Activated T-cell treated with anti-CD3 and anti-CD28 coated beads, Interleukin-2, amount 50 U/mL, for 24 hours (primary cell): Measurements from ENCODE around the gene GRWD1.
"Not testable (repeated sequence)": the region's sequence is repeated elsewhere in the genome, so short reads cannot be mapped to it uniquely, and the experiment has no call there.

Experiments
- DNase-seq: peaks from one replicate; pipeline ENCODE4 v3.0.0-alpha.2; 2020
- H3K27ac Mint-ChIP-seq: 2 replicates; pipeline ENCODE4 v1.8.0; 2020; ENCODE audit warnings: mild to moderate bottlenecking, mixed read lengths
- H3K27me3 Mint-ChIP-seq: 2 replicates; pipeline ENCODE4 v1.8.0; 2020; ENCODE audit warnings: mixed read lengths
- H3K36me3 Mint-ChIP-seq: 2 replicates; pipeline ENCODE4 v1.8.0; 2020; ENCODE audit warnings: low read depth, mixed read lengths
- H3K4me1 Mint-ChIP-seq: 2 replicates; pipeline ENCODE4 v1.8.0; 2020; ENCODE audit warnings: low read depth, mixed read lengths
- H3K4me3 Mint-ChIP-seq: 2 replicates; pipeline ENCODE4 v1.8.0; 2020; ENCODE audit warnings: mild to moderate bottlenecking, moderate library complexity, mixed read lengths
- H3K9me3 Mint-ChIP-seq: 2 replicates; pipeline ENCODE4 v1.8.0; 2020; ENCODE audit warnings: mixed read lengths

Gene GRWD1

DNA sequence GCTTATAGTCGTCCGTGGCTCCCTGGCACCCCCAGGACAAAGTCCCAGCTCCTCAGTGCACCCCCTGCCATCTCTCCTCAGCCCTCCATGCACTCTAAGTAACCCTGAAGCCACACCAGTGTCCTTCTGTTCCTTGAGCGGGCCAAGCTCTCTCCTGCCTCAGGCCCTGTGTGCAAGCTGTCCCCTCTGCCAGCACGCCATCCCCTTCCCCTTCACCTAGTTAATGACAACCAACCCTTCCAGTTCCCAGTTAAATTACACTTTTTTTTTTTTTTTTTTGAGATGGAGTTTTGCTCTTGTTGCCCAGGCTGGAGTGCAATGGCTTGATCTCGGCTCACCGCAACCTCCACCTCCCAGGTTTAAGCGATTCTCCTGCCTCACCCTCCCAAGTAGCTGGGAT, 42.7 kb downstream of the GRWD1 start:
- H3K27ac Mint-ChIP-seq, DNase-seq, H3K36me3 Mint-ChIP-seq, H3K4me3 Mint-ChIP-seq, H3K9me3 Mint-ChIP-seq: not testable (repeated sequence)
- peaks cover 28% of the 10 kb centered on the region for H3K27me3 Mint-ChIP-seq
- H3K4me1 Mint-ChIP-seq, result peaks cover 27% of the 10 kb centered on the region

DNA sequence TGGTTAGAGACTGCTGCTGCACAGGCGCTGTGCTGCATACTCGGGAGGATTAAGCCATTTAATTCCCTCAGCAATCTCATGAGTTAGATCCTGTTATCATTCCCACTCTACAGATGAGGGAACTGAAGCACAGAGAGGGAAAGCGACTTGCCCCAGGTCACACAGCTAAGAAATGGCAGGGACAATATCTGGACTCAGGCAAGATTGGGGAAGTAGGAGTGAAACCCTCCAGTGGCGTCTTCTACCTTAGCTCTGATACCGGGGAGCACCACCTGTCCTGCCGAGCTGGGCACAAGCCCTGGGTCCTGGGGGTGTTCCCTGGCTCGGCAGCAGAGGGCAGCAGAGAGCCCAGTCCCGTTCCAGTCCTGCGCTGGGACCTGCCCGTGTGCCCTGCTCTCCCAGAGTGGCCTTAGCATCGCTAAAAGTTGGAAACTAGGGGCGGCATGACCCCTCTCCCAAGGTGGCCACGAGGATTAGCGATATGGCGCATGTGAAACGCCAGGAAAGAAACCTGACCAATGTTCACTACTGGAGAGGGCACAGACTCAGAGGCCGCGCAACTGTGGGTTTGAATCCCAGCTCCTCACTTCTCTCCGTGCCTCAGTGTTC, 43.9 kb downstream of the GRWD1 start:
- H3K36me3 Mint-ChIP-seq, result no peaks in the 10 kb centered on the region
- H3K9me3 Mint-ChIP-seq, result no peaks in the 10 kb centered on the region
- peak; percentile 92 for DNase-seq
- H3K4me3 Mint-ChIP-seq, result no peak overlapping the region
- H3K27ac Mint-ChIP-seq, result no peak overlapping the region
- peaks cover 29% of the 10 kb centered on the region for H3K4me1 Mint-ChIP-seq
- peaks cover 35% of the 10 kb centered on the region for H3K27me3 Mint-ChIP-seq

DNA sequence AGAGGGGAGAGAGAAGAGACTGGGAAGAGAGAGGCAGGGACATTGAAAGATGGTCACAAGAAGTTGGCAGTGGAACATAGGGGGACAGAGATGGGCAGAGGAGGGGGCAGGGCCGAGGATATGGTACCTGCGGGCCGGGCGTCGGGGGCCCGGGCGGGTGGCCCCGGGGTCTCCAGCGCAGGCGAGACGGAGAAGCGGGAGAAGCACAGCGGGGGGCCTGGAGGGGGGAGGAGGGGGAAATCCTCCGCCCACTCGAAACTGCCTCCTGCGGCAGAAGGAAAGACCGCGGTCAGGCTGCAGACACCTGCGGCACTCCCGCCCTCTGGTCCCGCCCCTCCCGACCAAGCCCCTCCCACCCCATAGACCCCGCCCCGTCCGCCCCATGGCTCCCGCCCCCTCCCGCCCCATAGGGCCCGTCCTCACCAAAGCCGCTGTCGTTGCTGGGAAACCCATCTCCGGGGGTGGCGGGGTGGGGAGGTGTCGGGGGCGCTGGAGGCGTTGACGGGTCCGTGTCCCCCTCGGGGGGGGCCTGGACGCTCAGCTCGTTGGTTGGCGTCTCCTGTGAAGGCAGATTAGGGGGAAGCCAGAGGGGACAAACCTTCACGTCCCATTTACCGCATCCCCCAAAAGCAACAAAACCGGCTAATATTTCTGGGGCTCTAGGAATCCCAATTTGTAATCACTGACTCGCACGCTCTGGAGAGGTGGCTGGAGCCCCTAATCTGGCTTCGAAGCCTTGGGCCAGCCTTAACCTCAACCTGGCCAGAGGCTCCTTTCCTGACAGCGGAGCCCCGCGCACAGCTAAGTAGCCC, 45.4 kb downstream of the GRWD1 start:
- Mint-ChIP-seq H3K27me3 (peaks cover 48% of the 10 kb centered on the region), H3K9me3 (no peaks in the 10 kb centered on the region), H3K36me3 (no peaks in the 10 kb centered on the region), H3K27ac (no peak overlapping the region), H3K4me3 (peak overlapping the region; percentile 15), H3K4me1 (peaks cover 29% of the 10 kb centered on the region)
- DNase-seq, result peak; percentile 76

DNA sequence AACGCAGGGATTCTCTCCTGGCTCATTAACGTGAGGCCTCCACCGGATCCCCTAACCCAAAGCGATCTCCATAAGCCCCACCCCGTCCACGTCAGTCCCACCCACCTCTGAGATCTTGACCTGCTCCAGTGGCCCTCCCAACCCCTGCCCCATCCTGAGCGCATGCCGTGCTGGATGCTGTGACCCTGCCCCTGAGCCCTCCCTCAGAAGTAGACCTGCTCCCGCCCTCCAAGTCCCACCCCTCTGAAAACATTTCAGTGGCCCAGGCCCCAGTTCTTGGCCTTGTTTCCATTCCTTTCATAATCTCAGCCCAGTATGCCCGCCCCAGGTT, 46.0 kb downstream of the GRWD1 start:
- no peak for DNase-seq
- Mint-ChIP-seq H3K4me1 (peaks cover 29% of the 10 kb centered on the region), H3K27me3 (peaks cover 51% of the 10 kb centered on the region), H3K4me3 (peak overlapping the region; percentile 15), H3K36me3 (no peaks in the 10 kb centered on the region), H3K27ac (no peak overlapping the region), H3K9me3 (no peaks in the 10 kb centered on the region)

DNA sequence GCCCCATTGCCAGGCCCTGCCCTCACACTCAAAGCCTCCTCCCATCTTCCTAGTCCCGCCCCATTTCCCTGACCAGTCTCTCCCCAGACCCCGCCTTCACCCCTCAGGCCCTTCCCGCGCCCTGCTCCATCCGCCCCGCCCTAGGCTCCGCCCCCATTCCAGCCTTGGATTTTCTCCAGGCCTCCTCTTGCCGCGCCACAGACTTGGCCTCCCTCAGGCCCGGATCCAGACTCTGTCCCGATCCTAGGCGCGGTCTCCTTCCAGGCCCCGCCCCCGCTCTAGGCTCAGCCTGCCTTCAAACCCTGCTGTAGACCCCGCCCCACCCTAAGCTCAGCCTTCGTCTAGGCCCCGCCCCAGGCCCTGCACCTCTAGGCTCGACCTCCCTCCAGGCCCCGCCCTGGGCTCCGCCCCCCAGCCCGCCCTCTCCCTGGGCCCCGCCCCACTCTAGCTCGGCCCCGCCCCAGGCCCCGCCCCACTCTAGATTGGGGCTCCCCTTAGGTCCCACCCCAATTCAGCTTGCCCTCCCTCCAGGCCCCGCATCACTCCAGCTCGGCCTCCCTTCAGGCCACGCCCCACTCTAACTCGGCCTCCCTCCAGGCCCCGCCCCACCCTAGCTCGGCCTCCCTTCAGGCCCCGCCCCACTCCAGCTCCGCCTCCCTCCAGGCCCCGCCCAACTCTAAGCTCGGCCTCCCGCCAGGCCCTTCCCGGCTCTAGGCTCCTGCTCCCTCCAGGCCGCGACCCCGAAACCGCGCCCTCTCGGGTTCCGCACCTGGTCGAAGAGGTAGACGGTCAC, 47.3 kb downstream of the GRWD1 start:
- H3K27ac Mint-ChIP-seq, result peak overlapping the region; percentile 74
- peak overlapping the region; percentile 62 for H3K4me3 Mint-ChIP-seq
- H3K4me1 Mint-ChIP-seq, result peaks cover 34% of the 10 kb centered on the region
- no peaks in the 10 kb centered on the region for H3K36me3 Mint-ChIP-seq
- DNase-seq, result peak; percentile 87
- H3K27me3 Mint-ChIP-seq, result peaks cover 60% of the 10 kb centered on the region
- H3K9me3 Mint-ChIP-seq, result no peaks in the 10 kb centered on the region

DNA sequence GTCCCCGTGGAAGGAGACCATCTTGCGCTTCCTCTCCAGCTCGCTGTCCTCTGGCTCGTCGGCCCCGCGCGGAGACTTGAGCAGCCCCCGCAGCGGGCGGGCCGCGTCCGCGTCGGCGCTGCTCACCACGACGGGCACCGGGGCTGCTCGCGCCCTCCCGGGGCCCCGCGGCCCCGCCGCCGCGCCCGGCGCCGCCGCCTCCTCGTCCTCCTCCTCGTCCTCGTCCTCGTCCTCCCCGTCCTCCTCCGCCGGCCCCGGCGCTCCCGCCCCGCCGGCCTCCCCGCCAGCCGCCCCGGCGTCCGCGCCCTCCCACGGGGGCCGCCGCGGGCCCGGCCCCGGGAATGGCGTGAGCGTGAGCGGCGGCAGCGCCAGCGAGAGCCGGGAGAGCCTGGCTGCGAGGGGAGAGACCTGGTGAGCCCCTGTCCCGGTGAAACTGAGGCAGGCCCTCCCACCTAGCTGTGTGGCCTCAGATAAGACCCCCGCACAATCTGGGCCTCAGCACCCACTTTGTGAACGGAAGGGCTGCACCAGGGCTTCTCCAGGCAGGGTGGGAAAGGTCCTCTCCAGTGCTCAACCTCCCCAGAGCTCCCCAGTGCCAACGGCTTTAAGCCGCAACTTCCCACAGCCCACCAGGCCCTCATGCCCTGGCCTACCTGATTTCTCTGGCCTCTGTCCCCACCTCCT, 48.1 kb downstream of the GRWD1 start:
- DNase-seq, result no peak
- H3K4me3 Mint-ChIP-seq, result peak overlapping the region; percentile 62

DNA sequence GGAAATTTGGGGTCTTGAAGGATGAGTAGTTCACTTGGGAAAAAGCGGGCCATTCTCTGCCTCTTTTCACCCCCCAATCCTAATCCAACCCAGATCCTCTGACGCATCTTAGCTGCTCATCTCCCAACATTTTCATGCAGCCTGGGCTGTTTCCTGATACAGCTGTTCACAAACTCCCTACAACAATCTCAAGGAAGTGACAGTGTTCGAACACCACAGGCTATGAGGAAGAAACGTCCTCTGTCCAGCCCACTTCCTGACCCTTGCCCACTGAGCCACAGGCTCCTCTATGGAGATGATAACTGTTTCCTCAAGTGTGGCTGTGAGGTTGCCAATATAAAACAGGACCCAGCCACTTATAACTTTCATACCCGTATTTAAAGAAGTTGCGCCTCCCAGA, 49.6 kb downstream of the GRWD1 start:
- Mint-ChIP-seq H3K4me3 (no peak overlapping the region), H3K27ac (no peak overlapping the region)

More for the DNA sequence above, 48.1 kb downstream of the GRWD1 start:
- peaks cover 62% of the 10 kb centered on the region for H3K27me3 Mint-ChIP-seq
- H3K27ac Mint-ChIP-seq, result peak overlapping the region; percentile 22
- no peaks in the 10 kb centered on the region for H3K9me3 Mint-ChIP-seq
- H3K36me3 Mint-ChIP-seq, result no peaks in the 10 kb centered on the region
- peaks cover 36% of the 10 kb centered on the region for H3K4me1 Mint-ChIP-seq

DNA sequence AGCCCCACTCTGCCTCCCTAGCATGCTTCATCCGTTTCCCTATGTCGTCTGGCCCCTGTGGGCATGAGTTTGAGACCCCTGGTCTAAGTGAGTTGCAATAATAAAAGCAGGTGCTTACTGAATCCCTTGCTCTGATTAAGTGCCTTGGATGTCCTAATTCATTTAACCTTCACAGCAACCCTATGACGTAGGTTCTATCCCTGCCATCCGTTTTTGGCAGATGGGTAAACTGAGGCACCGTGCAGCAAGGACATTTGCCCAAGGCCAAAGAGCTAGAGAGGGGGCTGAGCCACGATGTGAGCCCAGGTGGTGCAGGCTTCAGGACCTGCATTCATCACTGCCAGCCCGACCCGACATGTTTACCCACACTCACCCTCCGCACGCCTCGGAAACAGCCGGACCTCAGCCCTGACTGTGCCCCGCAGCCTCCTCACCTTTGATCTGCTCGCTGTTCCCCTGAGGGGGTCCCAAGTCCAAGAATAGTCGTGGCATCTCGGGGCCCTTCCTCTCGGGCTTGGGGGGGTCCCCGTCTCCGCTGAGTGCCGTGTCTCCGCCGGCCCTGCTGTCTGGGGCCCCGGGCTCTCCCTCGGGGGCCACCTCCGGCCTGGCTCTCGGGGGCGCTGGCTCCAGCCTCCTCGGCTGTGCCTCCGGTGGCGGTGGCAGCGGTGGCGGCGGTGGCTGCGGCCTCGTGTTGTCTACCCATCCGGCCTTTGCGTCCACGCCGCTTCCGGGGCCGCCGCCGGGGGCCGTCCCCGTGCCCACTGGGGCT, 51.4 kb downstream of the GRWD1 start:
- no peak for DNase-seq
- H3K36me3 Mint-ChIP-seq, result no peaks in the 10 kb centered on the region

More for the DNA sequence above, 49.6 kb downstream of the GRWD1 start:
- no peak for DNase-seq
- no peaks in the 10 kb centered on the region for H3K36me3 Mint-ChIP-seq
- peaks cover 56% of the 10 kb centered on the region for H3K27me3 Mint-ChIP-seq
- H3K9me3 Mint-ChIP-seq, result no peaks in the 10 kb centered on the region
- H3K4me1 Mint-ChIP-seq, result peaks cover 29% of the 10 kb centered on the region

DNA sequence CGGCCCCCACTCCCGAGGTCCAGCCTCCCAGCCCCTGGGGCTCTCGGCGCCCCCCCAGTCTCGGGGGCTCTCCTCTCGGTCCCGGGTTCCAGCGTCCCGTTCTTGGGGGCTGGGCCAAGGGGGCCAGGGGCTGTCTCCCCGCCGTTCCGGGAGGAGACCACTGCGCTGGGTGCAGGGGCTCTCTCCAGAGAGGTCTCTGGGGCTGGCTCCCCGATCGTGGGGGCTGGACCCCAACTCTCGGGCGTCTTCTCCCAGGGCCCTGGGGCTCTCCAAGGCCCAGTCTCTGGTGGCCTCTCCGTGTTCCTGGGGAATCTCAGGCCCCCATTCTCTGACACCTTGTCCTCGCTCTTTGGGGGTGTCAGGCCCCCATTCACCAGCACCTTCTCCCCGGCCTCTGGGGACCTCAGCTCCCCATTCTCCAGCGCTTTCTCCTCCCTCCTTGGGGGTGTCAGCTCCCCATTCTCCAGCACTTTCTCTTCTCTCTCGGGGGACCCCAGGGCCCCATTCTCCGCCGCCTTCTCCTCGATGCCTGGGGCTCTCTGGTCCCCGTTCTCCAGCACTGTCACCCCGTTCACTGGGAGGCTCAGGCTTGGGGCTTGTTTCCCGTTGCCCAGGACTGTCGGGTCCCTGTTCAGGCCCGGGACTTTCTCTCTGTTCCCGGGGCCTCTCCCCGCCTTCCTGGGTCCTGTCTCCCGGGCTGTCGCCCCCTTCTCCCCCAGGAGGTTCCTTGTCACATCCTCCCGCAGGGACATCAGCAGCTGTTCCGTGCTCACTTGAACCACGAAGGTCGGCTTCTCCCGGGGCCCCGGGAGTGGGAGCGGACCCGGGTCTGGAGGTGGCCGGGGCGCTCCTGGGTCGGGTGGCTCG, 52.2 kb downstream of the GRWD1 start:
- Mint-ChIP-seq H3K27ac (no peak overlapping the region), H3K9me3 (no peaks in the 10 kb centered on the region), H3K36me3 (no peaks in the 10 kb centered on the region), H3K27me3 (peaks cover 35% of the 10 kb centered on the region), H3K4me3 (no peak overlapping the region), H3K4me1 (peaks cover 16% of the 10 kb centered on the region)
- DNase-seq, result no peak

More for the DNA sequence above, 51.4 kb downstream of the GRWD1 start:
- Mint-ChIP-seq H3K9me3 (no peaks in the 10 kb centered on the region), H3K4me3 (no peak overlapping the region), H3K4me1 (peaks cover 22% of the 10 kb centered on the region), H3K27me3 (peaks cover 43% of the 10 kb centered on the region), H3K27ac (no peak overlapping the region)

DNA sequence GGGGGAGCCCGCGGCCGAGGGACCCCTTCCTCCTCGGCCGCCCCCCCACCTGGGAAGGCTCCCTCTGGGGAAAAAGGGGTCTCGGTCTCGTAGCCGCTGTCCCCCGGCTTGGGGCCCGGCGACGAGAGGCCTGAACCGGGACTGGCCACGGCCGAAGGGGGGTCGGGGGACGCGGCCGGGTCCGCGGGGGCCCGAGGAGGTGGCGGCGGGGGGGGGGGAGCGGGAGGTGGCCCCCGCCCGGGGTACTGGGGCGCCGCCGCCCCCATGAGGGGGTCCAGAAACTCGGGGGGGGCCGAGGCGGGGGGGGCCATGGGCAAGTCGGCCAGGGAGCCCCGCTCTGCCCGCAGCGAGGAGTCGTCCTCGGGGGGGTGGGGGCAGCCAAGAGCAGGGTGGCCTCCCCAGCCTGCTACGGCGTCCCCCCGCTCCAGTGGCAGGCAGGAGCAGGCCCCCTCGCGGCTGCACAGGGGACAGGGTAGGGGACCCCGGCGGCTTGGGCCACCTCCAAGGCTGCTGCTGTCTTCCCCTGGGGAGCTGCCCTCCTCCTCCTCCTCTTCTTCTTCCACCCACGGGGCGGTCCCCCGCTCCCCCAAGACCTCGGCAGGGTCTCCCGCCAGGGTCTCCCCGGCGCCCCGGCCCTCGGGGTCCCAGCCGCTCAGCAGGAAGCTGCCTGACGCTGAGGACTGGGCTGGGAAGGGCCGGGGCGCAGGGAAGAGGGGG, 53.0 kb downstream of the GRWD1 start:
- peaks cover 34% of the 10 kb centered on the region for H3K27me3 Mint-ChIP-seq
- DNase-seq, result no peak
- no peak overlapping the region for H3K4me3 Mint-ChIP-seq
- H3K9me3 Mint-ChIP-seq, result no peaks in the 10 kb centered on the region
- H3K27ac Mint-ChIP-seq, result no peak overlapping the region
- peaks cover 15% of the 10 kb centered on the region for H3K4me1 Mint-ChIP-seq
- H3K36me3 Mint-ChIP-seq, result no peaks in the 10 kb centered on the region

DNA sequence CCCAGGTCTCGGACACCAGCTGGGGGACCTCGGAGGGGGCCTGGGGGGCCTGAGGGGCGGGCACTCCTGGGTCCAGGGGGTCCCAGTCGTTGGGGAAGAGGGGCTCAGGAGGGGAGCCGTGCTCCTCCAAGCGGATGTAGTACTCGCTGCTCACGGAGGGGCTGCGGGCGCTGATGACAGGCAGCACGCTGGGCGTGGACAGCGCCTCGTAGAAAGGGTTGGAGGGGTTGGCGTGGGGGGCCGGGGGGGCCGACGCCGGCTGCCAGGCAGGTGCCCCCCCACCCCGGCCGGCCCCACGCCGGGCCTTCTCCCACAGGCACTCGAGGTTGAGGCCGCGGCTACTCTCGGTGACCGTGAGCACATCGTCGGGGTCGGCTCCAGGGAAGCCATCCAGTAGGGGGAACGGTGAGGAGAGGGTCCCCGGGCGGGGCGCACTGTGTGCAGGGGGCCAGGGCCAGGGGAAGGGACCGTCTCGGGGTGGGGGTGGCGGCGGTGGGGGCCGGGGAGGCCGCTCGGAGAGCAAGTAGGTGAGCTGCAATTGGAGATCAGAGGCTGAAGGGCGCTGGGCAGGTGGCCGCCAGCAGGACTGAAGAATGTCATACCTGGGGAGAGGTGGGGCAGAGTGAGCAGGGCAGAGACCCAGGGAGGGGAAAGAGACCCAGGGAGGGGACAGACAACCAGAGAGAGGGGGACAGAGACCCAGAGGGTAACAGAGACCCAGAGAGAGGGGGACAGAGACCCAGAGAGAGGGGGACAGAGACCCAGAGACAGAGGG, 53.7 kb downstream of the GRWD1 start:
- Mint-ChIP-seq H3K36me3 (no peaks in the 10 kb centered on the region), H3K9me3 (no peaks in the 10 kb centered on the region), H3K27me3 (peaks cover 29% of the 10 kb centered on the region), H3K27ac (no peak overlapping the region), H3K4me1 (peaks cover 14% of the 10 kb centered on the region), H3K4me3 (no peak overlapping the region)
- DNase-seq, result no peak

DNA sequence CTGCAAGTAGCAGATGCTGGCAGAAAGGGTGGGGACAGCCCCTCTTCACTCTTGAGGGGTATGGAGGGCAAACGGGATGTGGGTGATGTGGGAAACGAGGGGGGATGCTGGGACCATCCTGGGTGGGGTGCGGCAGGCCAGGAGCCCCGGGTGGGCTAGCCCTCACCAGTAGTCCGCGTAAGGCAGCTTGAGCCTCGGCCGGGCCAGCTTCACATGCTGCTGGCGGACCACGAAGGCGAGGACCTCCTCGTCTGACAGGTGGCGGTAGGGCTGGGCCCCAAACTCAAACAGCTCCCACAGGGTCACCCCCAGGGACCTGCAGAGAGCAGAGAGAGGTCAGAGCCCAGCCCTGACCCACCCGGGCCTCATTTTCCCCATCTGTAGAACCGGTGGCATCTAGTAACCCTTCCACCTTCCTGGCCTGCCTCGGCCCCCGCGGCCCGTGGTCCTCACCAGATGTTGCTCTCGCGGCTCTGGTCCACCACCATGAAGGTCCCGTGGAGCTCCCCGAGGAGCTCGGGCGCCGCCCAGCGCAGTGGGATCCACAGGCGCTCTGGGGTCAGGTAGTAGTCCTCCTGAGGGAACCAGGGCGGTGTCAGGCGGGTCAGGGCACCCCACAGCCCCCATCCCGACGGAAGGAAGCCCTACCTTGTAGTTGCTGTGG, 55.2 kb downstream of the GRWD1 start:
- H3K27ac Mint-ChIP-seq, result no peak overlapping the region
- peak overlapping the region; percentile 33 for H3K4me3 Mint-ChIP-seq
- no peaks in the 10 kb centered on the region for H3K36me3 Mint-ChIP-seq
- no peaks in the 10 kb centered on the region for H3K9me3 Mint-ChIP-seq
- no peak for DNase-seq
- peaks cover 14% of the 10 kb centered on the region for H3K27me3 Mint-ChIP-seq
- H3K4me1 Mint-ChIP-seq, result peaks cover 14% of the 10 kb centered on the region
